Astrocyte (in vitro differentiated cells and primary cell): ENCODE measurements around the gene MID2.
"Not testable (repeated sequence)": the region's sequence is repeated elsewhere in the genome, so short reads cannot be mapped to it uniquely, and the experiment has no call there.

Experiments
- CTCF ChIP-seq: IDR thresholded peaks from 2 replicates; pipeline ENCODE4 v1.5.1; 2011; ENCODE audit warnings: low read depth, mild to moderate bottlenecking, inconsistent platforms, low read length, moderate library complexity; ENCODE audit not compliant: insufficient read depth
- EZH2 ChIP-seq: IDR thresholded peaks from 2 replicates; pipeline ENCODE4 v1.6.1; 2012; ENCODE audit warnings: mild to moderate bottlenecking, low read length, inconsistent platforms; ENCODE audit not compliant: insufficient read depth

- not testable (repeated sequence) for TF ChIP-seq CTCF, EZH2
Measured at GRCh38 chrX:107810053-107810452, 15.6 kb upstream of the MID2 start.
